ENCODE data around the gene RRP12. TPM values are rescaled to one million over a fixed set of nuclear protein-coding genes. Genes with fewer than 3 reads are reported as not detected.

Gene RRP12
- total and polyA plus RNA-seq, 2 of the 4 experiments (the other 2 are of a cell fraction): 21.5 to 23.3 TPM

DNA sequence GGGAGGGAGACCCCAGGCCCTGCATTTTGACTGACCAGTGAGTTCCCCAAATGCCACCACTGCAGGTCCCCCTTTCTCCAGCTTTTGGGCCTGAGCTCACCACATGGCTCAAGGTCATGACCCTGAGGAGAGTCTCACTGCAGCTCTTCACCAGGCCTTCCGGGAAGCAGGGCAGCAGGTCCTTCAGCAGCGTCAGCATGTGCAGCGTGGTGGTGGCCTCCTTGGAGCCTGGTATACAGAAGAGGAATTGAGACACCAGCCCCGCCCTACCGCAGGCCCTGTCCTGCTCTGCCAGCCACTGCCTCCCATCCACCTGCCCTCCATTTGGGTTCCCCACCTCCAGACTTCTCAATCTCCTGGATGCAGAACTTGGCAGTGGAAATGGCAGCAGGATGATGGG lies 13.0 kb downstream of the RRP12 start:
- H2AK9ac ChIP-seq (replicated peaks; ENCODE audit: low read depth, low read length, poor library complexity): no peak overlapping the region
- H2AK5ac ChIP-seq (ENCODE audit: low read depth, low read length): no peak overlapping the region
- no peak overlapping the region for H2BK20ac ChIP-seq (ENCODE audit: low read depth, low read length)
- H4K5ac ChIP-seq (ENCODE audit: low read depth, low read length): no peak overlapping the region
- no peaks in the 10 kb centered on the region for H3K9me3 ChIP-seq (ENCODE audit: control insufficient read depth, insufficient read depth, low read length)
- no peak overlapping the region for H2BK120ac ChIP-seq (ENCODE audit: low read depth, low read length)
- no CpG with 5 or more reads among the region's 5 CpGs for whole genome bisulfite sequencing, 2 experiments (ENCODE audit: extremely low coverage in 2 of 2, insufficient read length in 1 of 2)
- H3K27ac ChIP-seq (ENCODE audit: insufficient read depth, low read length): no peak overlapping the region
- no peak overlapping the region for H3K23ac ChIP-seq (ENCODE audit: low read depth, low read length)
- H2AFZ ChIP-seq (replicated peaks; ENCODE audit: low read length, poor library complexity): no peak overlapping the region
- H3K36me3 ChIP-seq (ENCODE audit: control insufficient read depth, insufficient read depth, low read length): peaks cover 35% of the 10 kb centered on the region
- H3K4ac ChIP-seq (ENCODE audit: low read depth, low read length): no peak overlapping the region
- no peak for TF ChIP-seq CEBPB (IDR thresholded peaks at IDR 0.05; ENCODE audit: low read depth, low read length)
- TF ChIP-seq MAZ (IDR thresholded peaks at IDR 0.05; ENCODE audit: borderline replicate concordance, low read depth, low read length): no peak
- TF ChIP-seq NFE2L2 (IDR thresholded peaks at IDR 0.05; ENCODE audit: low read depth, low read length): no peak
- no peak for TF ChIP-seq RFX5 (IDR thresholded peaks at IDR 0.05; ENCODE audit: low read depth, low read length)
- no peak for TF ChIP-seq POLR2A (IDR thresholded peaks at IDR 0.05; ENCODE audit: low read depth, low read length)
- TF ChIP-seq, protein P1, sequence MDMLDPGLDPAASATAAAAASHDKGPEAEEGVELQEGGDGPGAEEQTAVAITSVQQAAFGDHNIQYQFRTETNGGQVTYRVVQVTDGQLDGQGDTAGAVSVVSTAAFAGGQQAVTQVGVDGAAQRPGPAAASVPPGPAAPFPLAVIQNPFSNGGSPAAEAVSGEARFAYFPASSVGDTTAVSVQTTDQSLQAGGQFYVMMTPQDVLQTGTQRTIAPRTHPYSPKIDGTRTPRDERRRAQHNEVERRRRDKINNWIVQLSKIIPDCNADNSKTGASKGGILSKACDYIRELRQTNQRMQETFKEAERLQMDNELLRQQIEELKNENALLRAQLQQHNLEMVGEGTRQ (IDR thresholded peaks at IDR 0.05; ENCODE audit: low read depth, low read length): no peak
- TF ChIP-seq CHD1 (IDR thresholded peaks at IDR 0.05; ENCODE audit: low read depth, low read length): no peak
- no peak for TF ChIP-seq BHLHE40 (IDR thresholded peaks at IDR 0.05; ENCODE audit: low read depth, low read length)
- no peak overlapping the region for H4K8ac ChIP-seq (ENCODE audit: low read depth in 2 of 2, low read length in 2 of 2)
- H3K4me1 ChIP-seq (ENCODE audit: control insufficient read depth, insufficient read depth, low read length): no peaks in the 10 kb centered on the region
- H2BK15ac ChIP-seq (ENCODE audit: low read depth, low read length): no peak overlapping the region
- in situ Hi-C loops (cut with MboI; ENCODE audit: low sequenced_read_pairs): no loop called here
- H3K18ac ChIP-seq (ENCODE audit: low read depth, low read length): no peak overlapping the region
- peaks cover 0 to 2% of the 10 kb centered on the region in 2 experiments; a peak in 2 of 4 replicates for H3K79me1 ChIP-seq (ENCODE audit: low read depth in 1 of 2, low read length in 2 of 2)
- no peaks in the 10 kb centered on the region; the same call in 1 of the 2 replicates for H3K9me1 ChIP-seq (ENCODE audit: insufficient read depth, low read length)
- no peaks in the 10 kb centered on the region for H4K20me1 ChIP-seq (ENCODE audit: insufficient read depth, low read length)
- H3K56ac ChIP-seq (ENCODE audit: extremely low read depth, insufficient read depth, low read length): no peak overlapping the region
- ATAC-seq (ENCODE audit: low read depth) (no peak), DNase-seq (no peak)
- ChIA-PET POLR2A (ENCODE audit: unreplicated experiment) (no interaction called here), CTCF (no interaction called here)
- H4K91ac ChIP-seq (ENCODE audit: insufficient read depth, low read depth, low read length): no peak overlapping the region
- no TSS peak for BruUV-seq (replicated peaks)
- H3K27me3 ChIP-seq (ENCODE audit: control insufficient read depth, insufficient read depth, low read length): no peaks in the 10 kb centered on the region
- intact Hi-C loops (cut with micrococcal nuclease): no loop called here
- dilution Hi-C loops (cut with HindIII; ENCODE audit: low sequenced_read_pairs, unreplicated experiment): no loop called here
- H3K4me3 ChIP-seq (ENCODE audit: insufficient read depth, low read depth, low read length): no peak overlapping the region
- H3K4me2 ChIP-seq (ENCODE audit: low read depth, low read length): no peak overlapping the region
- H3K14ac ChIP-seq (replicated peaks; ENCODE audit: low read depth, low read length): no peak overlapping the region
- H2BK5ac ChIP-seq (ENCODE audit: low read depth, low read length, poor library complexity, severe bottlenecking): no peak overlapping the region
- H3K9ac ChIP-seq (ENCODE audit: low read depth, low read length): no peak overlapping the region

Data from IMR-90 (cell line).